ENCODE data around the gene COX11.

The COX11 gene

GRCh38 chr17:54937426-54937825 is 31.0 kb downstream of the COX11 start:
- H3K36me3 ChIP-seq (ENCODE audit: control insufficient read depth, insufficient read depth, low read length): peaks cover 29% of the 10 kb centered on the region; the same call in 1 of the 2 replicates

GRCh38 chr17:54937018-54937417 is 31.4 kb downstream of the COX11 start:
- Histone ChIP-seq H3K36me3 (ENCODE audit: control insufficient read depth, insufficient read depth, low read length) (peaks cover 29% of the 10 kb centered on the region; the same call in 1 of the 2 replicates), H3K27me3 (ENCODE audit: control insufficient read depth, insufficient read depth, low read length) (no peaks in the 10 kb centered on the region), H3K9me3 (ENCODE audit: control insufficient read depth, insufficient read depth, low read length) (no peaks in the 10 kb centered on the region), H3K4me3 (ENCODE audit: low read length) (no peak overlapping the region), H3K4me1 (ENCODE audit: control insufficient read depth, insufficient read depth, low read length) (no peaks in the 10 kb centered on the region), H3K27ac (ENCODE audit: low read length) (no peak overlapping the region)
- DNase-seq (ENCODE audit: low read depth, low spot score): no peak
- WGBS (ENCODE audit: insufficient coverage, insufficient read length): no CpG with 5 or more reads among the region's 5 CpGs

More at GRCh38 chr17:54937426-54937825, 31.0 kb downstream of the COX11 start:
- no peaks in the 10 kb centered on the region for H3K9me3 ChIP-seq (ENCODE audit: control insufficient read depth, insufficient read depth, low read length)
- H3K27ac ChIP-seq (ENCODE audit: low read length): no peak overlapping the region
- no peak for DNase-seq (ENCODE audit: low read depth, low spot score)
- WGBS (ENCODE audit: insufficient coverage, insufficient read length): no CpG with 5 or more reads among the region's 1 CpG
- no peak overlapping the region for H3K4me3 ChIP-seq (ENCODE audit: low read length)
- H3K4me1 ChIP-seq (ENCODE audit: control insufficient read depth, insufficient read depth, low read length): no peaks in the 10 kb centered on the region
- H3K27me3 ChIP-seq (ENCODE audit: control insufficient read depth, insufficient read depth, low read length): no peaks in the 10 kb centered on the region

- Histone ChIP-seq H3K27ac (ENCODE audit: low read length) (no peak overlapping the region), H3K9me3 (ENCODE audit: control insufficient read depth, insufficient read depth, low read length) (no peaks in the 10 kb centered on the region), H3K4me1 (ENCODE audit: control insufficient read depth, insufficient read depth, low read length) (no peaks in the 10 kb centered on the region), H3K36me3 (ENCODE audit: control insufficient read depth, insufficient read depth, low read length) (peaks cover 29% of the 10 kb centered on the region; the same call in 1 of the 2 replicates), H3K4me3 (ENCODE audit: low read length) (no peak overlapping the region), H3K27me3 (ENCODE audit: control insufficient read depth, insufficient read depth, low read length) (no peaks in the 10 kb centered on the region)
- WGBS (ENCODE audit: insufficient coverage, insufficient read length): no CpG with 5 or more reads among the region's 5 CpGs
- no peak for DNase-seq (ENCODE audit: low read depth, low spot score)
Observed at GRCh38 chr17:54935471-54935870, 33.0 kb downstream of the COX11 start.

- no peaks in the 10 kb centered on the region for H3K4me1 ChIP-seq (ENCODE audit: control insufficient read depth, insufficient read depth, low read length)
- WGBS (ENCODE audit: insufficient coverage, insufficient read length): no CpG with 5 or more reads among the region's 3 CpGs
- no peaks in the 10 kb centered on the region for H3K9me3 ChIP-seq (ENCODE audit: control insufficient read depth, insufficient read depth, low read length)
- H3K36me3 ChIP-seq (ENCODE audit: control insufficient read depth, insufficient read depth, low read length): peaks cover 23% of the 10 kb centered on the region; the same call in 1 of the 2 replicates
- H3K4me3 ChIP-seq (ENCODE audit: low read length): no peak overlapping the region
- DNase-seq (ENCODE audit: low read depth, low spot score): no peak
- no peak overlapping the region for H3K27ac ChIP-seq (ENCODE audit: low read length)
- H3K27me3 ChIP-seq (ENCODE audit: control insufficient read depth, insufficient read depth, low read length): no peaks in the 10 kb centered on the region
Observed at GRCh38 chr17:54933921-54934320, 34.5 kb downstream of the COX11 start.

- H3K27me3 ChIP-seq (ENCODE audit: control insufficient read depth, insufficient read depth, low read length): no peaks in the 10 kb centered on the region
- H3K4me1 ChIP-seq (ENCODE audit: control insufficient read depth, insufficient read depth, low read length): no peaks in the 10 kb centered on the region
- no peak overlapping the region for H3K27ac ChIP-seq (ENCODE audit: low read length)
- H3K4me3 ChIP-seq (ENCODE audit: low read length): no peak overlapping the region
- no CpG with 5 or more reads among the region's 1 CpG for WGBS (ENCODE audit: insufficient coverage, insufficient read length)
- H3K36me3 ChIP-seq (ENCODE audit: control insufficient read depth, insufficient read depth, low read length): peaks cover 23% of the 10 kb centered on the region; the same call in 1 of the 2 replicates
- no peak for DNase-seq (ENCODE audit: low read depth, low spot score)
- H3K9me3 ChIP-seq (ENCODE audit: control insufficient read depth, insufficient read depth, low read length): no peaks in the 10 kb centered on the region
Observed at GRCh38 chr17:54932711-54933110, 35.7 kb downstream of the COX11 start.

GRCh38 chr17:54927525-54927924 is 40.9 kb downstream of the COX11 start:
- Histone ChIP-seq H3K27me3 (ENCODE audit: control insufficient read depth, insufficient read depth, low read length) (no peaks in the 10 kb centered on the region), H3K27ac (ENCODE audit: low read length) (no peak overlapping the region), H3K4me3 (ENCODE audit: low read length) (no peak overlapping the region), H3K9me3 (ENCODE audit: control insufficient read depth, insufficient read depth, low read length) (no peaks in the 10 kb centered on the region), H3K36me3 (ENCODE audit: control insufficient read depth, insufficient read depth, low read length) (peaks cover 3% of the 10 kb centered on the region; the same call in 1 of the 2 replicates), H3K4me1 (ENCODE audit: control insufficient read depth, insufficient read depth, low read length) (no peaks in the 10 kb centered on the region)
- no peak for DNase-seq (ENCODE audit: low read depth, low spot score)
- no CpG with 5 or more reads among the region's 3 CpGs for WGBS (ENCODE audit: insufficient coverage, insufficient read length)

GRCh38 chr17:54924405-54924804 is 44.0 kb downstream of the COX11 start:
- H3K27me3 ChIP-seq (ENCODE audit: control insufficient read depth, insufficient read depth, low read length): no peaks in the 10 kb centered on the region
- whole genome bisulfite sequencing (ENCODE audit: insufficient coverage, insufficient read length): no CpG with 5 or more reads among the region's 5 CpGs
- DNase-seq (ENCODE audit: low read depth, low spot score): no peak
- peaks cover 3% of the 10 kb centered on the region; the same call in 1 of the 2 replicates for H3K36me3 ChIP-seq (ENCODE audit: control insufficient read depth, insufficient read depth, low read length)
- H3K27ac ChIP-seq (ENCODE audit: low read length): no peak overlapping the region
- no peak overlapping the region for H3K4me3 ChIP-seq (ENCODE audit: low read length)
- no peaks in the 10 kb centered on the region for H3K4me1 ChIP-seq (ENCODE audit: control insufficient read depth, insufficient read depth, low read length)
- H3K9me3 ChIP-seq (ENCODE audit: control insufficient read depth, insufficient read depth, low read length): no peaks in the 10 kb centered on the region

- no peak for DNase-seq (ENCODE audit: low read depth, low spot score)
- H3K9me3 ChIP-seq (ENCODE audit: control insufficient read depth, insufficient read depth, low read length): no peaks in the 10 kb centered on the region
- H3K36me3 ChIP-seq (ENCODE audit: control insufficient read depth, insufficient read depth, low read length): peaks cover 3% of the 10 kb centered on the region; the same call in 1 of the 2 replicates
- no peak overlapping the region for H3K27ac ChIP-seq (ENCODE audit: low read length)
- no peaks in the 10 kb centered on the region for H3K27me3 ChIP-seq (ENCODE audit: control insufficient read depth, insufficient read depth, low read length)
- no peak overlapping the region for H3K4me3 ChIP-seq (ENCODE audit: low read length)
- no peaks in the 10 kb centered on the region for H3K4me1 ChIP-seq (ENCODE audit: control insufficient read depth, insufficient read depth, low read length)
- no CpG with 5 or more reads among the region's 6 CpGs for WGBS (ENCODE audit: insufficient coverage, insufficient read length)
Observed at GRCh38 chr17:54920819-54921218, 47.6 kb downstream of the COX11 start.

GRCh38 chr17:54919425-54919824 is 49.0 kb downstream of the COX11 start:
- no peak overlapping the region for H3K27ac ChIP-seq (ENCODE audit: low read length)
- H3K27me3 ChIP-seq (ENCODE audit: control insufficient read depth, insufficient read depth, low read length): no peaks in the 10 kb centered on the region
- no peak overlapping the region for H3K4me3 ChIP-seq (ENCODE audit: low read length)
- H3K9me3 ChIP-seq (ENCODE audit: control insufficient read depth, insufficient read depth, low read length): no peaks in the 10 kb centered on the region
- DNase-seq (ENCODE audit: low read depth, low spot score): no peak
- H3K4me1 ChIP-seq (ENCODE audit: control insufficient read depth, insufficient read depth, low read length): no peaks in the 10 kb centered on the region
- H3K36me3 ChIP-seq (ENCODE audit: control insufficient read depth, insufficient read depth, low read length): peaks cover 7% of the 10 kb centered on the region; the same call in 1 of the 2 replicates

GRCh38 chr17:54916721-54917120 is 51.7 kb downstream of the COX11 start:
- H3K27ac ChIP-seq (ENCODE audit: low read length): no peak overlapping the region
- H3K4me1 ChIP-seq (ENCODE audit: control insufficient read depth, insufficient read depth, low read length): no peaks in the 10 kb centered on the region
- peaks cover 7% of the 10 kb centered on the region; the same call in 1 of the 2 replicates for H3K36me3 ChIP-seq (ENCODE audit: control insufficient read depth, insufficient read depth, low read length)
- no peaks in the 10 kb centered on the region for H3K27me3 ChIP-seq (ENCODE audit: control insufficient read depth, insufficient read depth, low read length)
- no peak overlapping the region for H3K4me3 ChIP-seq (ENCODE audit: low read length)
- no CpG with 5 or more reads among the region's 2 CpGs for WGBS (ENCODE audit: insufficient coverage, insufficient read length)
- DNase-seq (ENCODE audit: low read depth, low spot score): no peak
- no peaks in the 10 kb centered on the region for H3K9me3 ChIP-seq (ENCODE audit: control insufficient read depth, insufficient read depth, low read length)

All from iPS DF 6.9 (cell line).